Smooth muscle cell (in vitro differentiated cells): ENCODE results near the gene SIRT2. TPM values are rescaled to one million over a fixed set of nuclear protein-coding genes. Genes with fewer than 3 reads are reported as not detected.
A peak's percentile ranks its signal among the peaks of the same experiment; 100 is the strongest.

ENCODE experiments used
- DNase-seq: peaks from one replicate; lab custom pipeline; 2025; ENCODE audit not compliant: unreplicated experiment; lab: John Stamatoyannopoulos, UW
- H2AFZ ChIP-seq: fragments of 200-600 bp; sonication (generic); 2 replicates; pipeline ENCODE4 v1.6.0; 2016; ENCODE audit warnings: antibody characterized with exemption, low read depth, mild to moderate bottlenecking
- H3F3A ChIP-seq: fragments of 200-600 bp; sonication (generic); 2 replicates; pipeline ENCODE4 v1.6.0; 2017; ENCODE audit warnings: antibody characterized with exemption, low read depth
- H3K27ac ChIP-seq: fragments of 200-600 bp; sonication (generic); 2 replicates; pipeline ENCODE4 v1.5.1; 2016; ENCODE audit warnings: low read depth, mild to moderate bottlenecking
- H3K27me3 ChIP-seq: fragments of 200-600 bp; sonication (generic); 2 replicates; pipeline ENCODE4 v1.6.1; 2016; ENCODE audit warnings: low read depth, mild to moderate bottlenecking
- H3K36me3 ChIP-seq: fragments of 200-600 bp; sonication (generic); 2 replicates; pipeline ENCODE4 v1.5.1; 2016; ENCODE audit warnings: low read depth
- H3K4me1 ChIP-seq: fragments of 200-600 bp; sonication (generic); 2 replicates; pipeline ENCODE4 v1.5.1; 2016; ENCODE audit warnings: low read depth
- H3K4me2 ChIP-seq: fragments of 200-600 bp; sonication (generic); 2 replicates; pipeline ENCODE4 v1.6.0; 2016; ENCODE audit warnings: mild to moderate bottlenecking
- H3K4me3 ChIP-seq: fragments of 200-600 bp; sonication (generic); 2 replicates; pipeline ENCODE4 v1.5.1; 2016; ENCODE audit warnings: mild to moderate bottlenecking
- H3K79me2 ChIP-seq: fragments of 200-600 bp; sonication (generic); 2 replicates; pipeline ENCODE4 v1.6.0; 2016; ENCODE audit warnings: low read depth, mild to moderate bottlenecking
- H3K9ac ChIP-seq: fragments of 200-600 bp; sonication (generic); 2 replicates; pipeline ENCODE4 v1.6.0; 2016; ENCODE audit warnings: low read depth
- H3K9me3 ChIP-seq: fragments of 200-600 bp; sonication (generic); replicated peaks from 2 replicates; pipeline ENCODE4 v1.5.1; 2016; ENCODE audit warnings: low read depth
- H4K20me1 ChIP-seq: fragments of 200-600 bp; sonication (generic); 2 replicates; pipeline ENCODE4 v1.6.0; 2016; ENCODE audit warnings: low read depth
- CTCF ChIP-seq: fragments of 200-600 bp; sonication (generic); IDR thresholded peaks from 2 replicates; pipeline ENCODE4 v1.5.1; 2017; ENCODE audit warnings: borderline replicate concordance, mild to moderate bottlenecking, antibody characterized with exemption; ENCODE audit not compliant: insufficient read depth, poor library complexity, severe bottlenecking
- WGBS: methylation state at CpG from one replicate; pipeline ENCODE4 v1.1.7; 2016; ENCODE audit warnings: low lambda C conversion rate; 5-methylcytosine and 5-hydroxymethylcytosine counted together
- polyA plus RNA-seq: library from polyadenylated mRNA; unstranded; fragments of >200 nt; fragmentation: Nextera tagmentation; extraction: Ambion mirVana; gene quantifications from 2 replicates; pipeline ENCODE4 v1.2.1, GENCODE V29; 2016
- total RNA-seq: library from RNA; depleted of rRNA; stranded (reverse); fragments of >200 nt; gene quantifications from 2 replicates; pipeline ENCODE4 v1.2.3, GENCODE V29; 2014

SIRT2 gene
- total RNA-seq: 30.7 and 34.7 TPM in 2 replicates
- 45.9 and 48.4 TPM in 2 replicates for polyA plus RNA-seq

GRCh38 chr19:38899447-38900201 is at the start of gene SIRT2, which contains the start of gene NFKBIB:
SIRT2 (minus strand) TSS chr19:38899618; CDS start chr19:38899521, 97 bp downstream.
NFKBIB (plus strand) TSS chr19:38899969; CDS start chr19:38900033, 64 bp downstream.
- Histone ChIP-seq H4K20me1 (no peaks in the 10 kb centered on the region), H2AFZ (peak within 1 kb of the TSS; percentile 81), H3F3A (no peaks in the 10 kb centered on the region), H3K4me2 (peak within 1 kb of the TSS; percentile 97), H3K27ac (peak within 1 kb of the TSS; percentile 95), H3K36me3 (no peaks in the 10 kb centered on the region), H3K9ac (peak within 1 kb of the TSS; percentile 95), H3K79me2 (peaks cover 28% of the 10 kb centered on the region), H3K4me3 (peak within 1 kb of the TSS; percentile 70), H3K9me3 (no peaks in the 10 kb centered on the region), H3K27me3 (no peaks in the 10 kb centered on the region), H3K4me1 (peaks cover 16% of the 10 kb centered on the region)
- peak; percentile 91 for DNase-seq
- TF ChIP-seq CTCF: no peak
- under 1% methylated on average over 54 of the region's 64 CpGs for WGBS

- H4K20me1 ChIP-seq: no peaks in the 10 kb centered on the region
- no peaks in the 10 kb centered on the region for H3K36me3 ChIP-seq
- H3K4me3 ChIP-seq: no peak overlapping the region
- H3K9ac ChIP-seq: no peak overlapping the region
- H3K27ac ChIP-seq: no peak overlapping the region
- no peak overlapping the region for H3K4me2 ChIP-seq
- no peaks in the 10 kb centered on the region for H3K27me3 ChIP-seq
- no peak for TF ChIP-seq CTCF
- H3K4me1 ChIP-seq: no peaks in the 10 kb centered on the region
- no peak overlapping the region for H2AFZ ChIP-seq
- WGBS: 96% methylated on average over 11 of the region's 11 CpGs
- no peak for DNase-seq
- H3K79me2 ChIP-seq: no peaks in the 10 kb centered on the region
- no peaks in the 10 kb centered on the region for H3F3A ChIP-seq
- H3K9me3 ChIP-seq: no peaks in the 10 kb centered on the region
Measured at GRCh38 chr19:38946229-38947010, 47.0 kb upstream of the SIRT2 start.

- WGBS: 98% methylated on average over 3 of the region's 3 CpGs
- H3K4me2 ChIP-seq: no peak overlapping the region
- H3K36me3 ChIP-seq: no peaks in the 10 kb centered on the region
- H3K79me2 ChIP-seq: no peaks in the 10 kb centered on the region
- no peak overlapping the region for H3K9ac ChIP-seq
- H3K27ac ChIP-seq: no peak overlapping the region
- no peaks in the 10 kb centered on the region for H4K20me1 ChIP-seq
- DNase-seq: no peak
- no peak overlapping the region for H3K4me3 ChIP-seq
- TF ChIP-seq CTCF: no peak
- no peaks in the 10 kb centered on the region for H3K4me1 ChIP-seq
- no peaks in the 10 kb centered on the region for H3K9me3 ChIP-seq
- no peaks in the 10 kb centered on the region for H3F3A ChIP-seq
- no peaks in the 10 kb centered on the region for H3K27me3 ChIP-seq
- H2AFZ ChIP-seq: no peak overlapping the region
Measured at GRCh38 chr19:38945562-38946228, 46.3 kb upstream of the SIRT2 start.
